ENCODE data around the gene ETDB. TPM values are rescaled to one million over a fixed set of nuclear protein-coding genes. Genes with fewer than 3 reads are reported as not detected.
A peak's percentile ranks its signal among the peaks of the same experiment; 100 is the strongest.
"Not testable (repeated sequence)": the region's sequence is repeated elsewhere in the genome, so short reads cannot be mapped to it uniquely, and the experiment has no call there.

The ETDB gene
- total RNA-seq: not detected

GRCh38 chrX:135120056-135120576 lies at the start of gene ETDB:
Gene ETDB (minus strand): TSS chrX:135120526. CDS start chrX:135119261, 1,265 bp downstream.
- DNase-seq; H3K4me1 Mint-ChIP-seq; CTCF ChIA-PET; H3K4me3 Mint-ChIP-seq; intact Hi-C loops (cut with DNase I, micrococcal nuclease); H3K36me3 Mint-ChIP-seq (ENCODE audit: low read depth); POLR2A ChIA-PET; H3K9me3 Mint-ChIP-seq (ENCODE audit: low read depth); H3K27ac Mint-ChIP-seq; H3K27me3 Mint-ChIP-seq: not testable (repeated sequence)
- ATAC-seq: peak; percentile 61

- H3K4me1 Mint-ChIP-seq; ATAC-seq; H3K4me3 Mint-ChIP-seq; H3K9me3 Mint-ChIP-seq (ENCODE audit: low read depth); POLR2A ChIA-PET; DNase-seq; H3K36me3 Mint-ChIP-seq (ENCODE audit: low read depth); CTCF ChIA-PET; H3K27ac Mint-ChIP-seq; intact Hi-C loops (cut with DNase I, micrococcal nuclease); H3K27me3 Mint-ChIP-seq: not testable (repeated sequence)
Measured at GRCh38 chrX:135169534-135169933, 49.2 kb upstream of the ETDB start.

- Mint-ChIP-seq H3K4me1 (no peaks in the 10 kb centered on the region), H3K27ac (no peak overlapping the region)
- CTCF ChIA-PET: interaction anchor here (0.6 kb wide), 1 partner anchor 11 kb away, joined by 4 read pairs; no protein-coding TSS in a partner anchor
Measured at GRCh38 chrX:135168486-135168885, 48.2 kb upstream of the ETDB start.

GRCh38 chrX:135154688-135155087 lies 34.4 kb upstream of the ETDB start:
- intact Hi-C loops (cut with DNase I, micrococcal nuclease); H3K4me1 Mint-ChIP-seq; DNase-seq; CTCF ChIA-PET; H3K27ac Mint-ChIP-seq; H3K9me3 Mint-ChIP-seq (ENCODE audit: low read depth); ATAC-seq; H3K4me3 Mint-ChIP-seq; POLR2A ChIA-PET; H3K27me3 Mint-ChIP-seq; H3K36me3 Mint-ChIP-seq (ENCODE audit: low read depth): not testable (repeated sequence)

More at GRCh38 chrX:135168486-135168885, 48.2 kb upstream of the ETDB start:
- POLR2A ChIA-PET: no interaction called here
- Mint-ChIP-seq H3K27me3 (peaks cover 5% of the 10 kb centered on the region), H3K36me3 (ENCODE audit: low read depth) (no peaks in the 10 kb centered on the region), H3K9me3 (ENCODE audit: low read depth) (no peaks in the 10 kb centered on the region), H3K4me3 (no peak overlapping the region)
- intact Hi-C loops (cut with DNase I, micrococcal nuclease): no loop called here
- ATAC-seq (no peak), DNase-seq (no peak)

GRCh38 chrX:135126145-135126544 lies 5.8 kb upstream of the ETDB start:
- H3K27me3 Mint-ChIP-seq; intact Hi-C loops (cut with DNase I, micrococcal nuclease); CTCF ChIA-PET; H3K36me3 Mint-ChIP-seq (ENCODE audit: low read depth); ATAC-seq; H3K27ac Mint-ChIP-seq; H3K4me1 Mint-ChIP-seq; H3K9me3 Mint-ChIP-seq (ENCODE audit: low read depth); POLR2A ChIA-PET; H3K4me3 Mint-ChIP-seq; DNase-seq: not testable (repeated sequence)

- intact Hi-C loops (cut with DNase I, micrococcal nuclease); POLR2A ChIA-PET: not testable (repeated sequence)
Measured at GRCh38 chrX:135116064-135116463, 4.3 kb downstream of the ETDB start.

GRCh38 chrX:135114392-135114791 lies 5.9 kb downstream of the ETDB start:
- no peaks in the 10 kb centered on the region for H3K4me1 Mint-ChIP-seq
- ATAC-seq (peak; percentile 74), DNase-seq (no peak)
- H3K4me3 Mint-ChIP-seq: no peak overlapping the region
- H3K27ac Mint-ChIP-seq: no peak overlapping the region
- POLR2A ChIA-PET: no interaction called here
- CTCF ChIA-PET: no interaction called here
- H3K9me3 Mint-ChIP-seq (ENCODE audit: low read depth): no peaks in the 10 kb centered on the region
- no peaks in the 10 kb centered on the region for H3K36me3 Mint-ChIP-seq (ENCODE audit: low read depth)
- intact Hi-C loops (cut with DNase I, micrococcal nuclease): no loop called here
- peaks cover 7% of the 10 kb centered on the region for H3K27me3 Mint-ChIP-seq

More at GRCh38 chrX:135116064-135116463, 4.3 kb downstream of the ETDB start:
- DNase-seq; H3K4me1 Mint-ChIP-seq; H3K9me3 Mint-ChIP-seq (ENCODE audit: low read depth); H3K36me3 Mint-ChIP-seq (ENCODE audit: low read depth); H3K4me3 Mint-ChIP-seq; H3K27me3 Mint-ChIP-seq; H3K27ac Mint-ChIP-seq; CTCF ChIA-PET: not testable (repeated sequence)
- ATAC-seq: peak; percentile 30

- Mint-ChIP-seq H3K9me3 (ENCODE audit: low read depth) (no peaks in the 10 kb centered on the region), H3K27me3 (peaks cover 15% of the 10 kb centered on the region), H3K27ac (no peak overlapping the region), H3K36me3 (ENCODE audit: low read depth) (no peaks in the 10 kb centered on the region), H3K4me3 (no peak overlapping the region), H3K4me1 (no peaks in the 10 kb centered on the region)
- ChIA-PET CTCF (interaction anchor here (0.6 to 1.3 kb wide), 7 partner anchors 9 to 522 kb away, joined by 3 to 6 read pairs (median 3); no protein-coding TSS in a partner anchor), POLR2A (no interaction called here)
- intact Hi-C loops (cut with DNase I, micrococcal nuclease): no loop called here
- no peak for DNase-seq
- ATAC-seq: no peak
Measured at GRCh38 chrX:135112743-135113142, 7.6 kb downstream of the ETDB start.

GRCh38 chrX:135112096-135112729 lies 8.1 kb downstream of the ETDB start:
- ChIA-PET POLR2A (no interaction called here), CTCF (interaction anchor here (0.6 to 1.3 kb wide), 9 partner anchors 9 to 522 kb away, joined by 3 to 6 read pairs (median 3); no protein-coding TSS in a partner anchor)
- Mint-ChIP-seq H3K4me1 (no peaks in the 10 kb centered on the region), H3K27me3 (peaks cover 15% of the 10 kb centered on the region), H3K36me3 (ENCODE audit: low read depth) (no peaks in the 10 kb centered on the region), H3K4me3 (no peak overlapping the region), H3K9me3 (ENCODE audit: low read depth) (no peaks in the 10 kb centered on the region), H3K27ac (no peak overlapping the region)
- peak; percentile 42 for DNase-seq
- peak; percentile 54 for ATAC-seq
- intact Hi-C loops (cut with DNase I, micrococcal nuclease): no loop called here

GRCh38 chrX:135109554-135109953 lies 10.8 kb downstream of the ETDB start:
- ATAC-seq (no peak), DNase-seq (no peak)
- H3K27me3 Mint-ChIP-seq: peaks cover 17% of the 10 kb centered on the region
- intact Hi-C loops (cut with DNase I, micrococcal nuclease): no loop called here
- no peaks in the 10 kb centered on the region for H3K4me1 Mint-ChIP-seq
- POLR2A ChIA-PET: no interaction called here
- no peaks in the 10 kb centered on the region for H3K9me3 Mint-ChIP-seq (ENCODE audit: low read depth)
- H3K27ac Mint-ChIP-seq: no peak overlapping the region
- H3K36me3 Mint-ChIP-seq (ENCODE audit: low read depth): no peaks in the 10 kb centered on the region
- no peak overlapping the region for H3K4me3 Mint-ChIP-seq
- CTCF ChIA-PET: no interaction called here

- ChIA-PET POLR2A (no interaction called here), CTCF (no interaction called here)
- ATAC-seq: no peak
- H3K27me3 Mint-ChIP-seq: peaks cover 6% of the 10 kb centered on the region
- H3K27ac Mint-ChIP-seq: no peak overlapping the region
- peaks cover 8% of the 10 kb centered on the region for H3K4me1 Mint-ChIP-seq
- H3K9me3 Mint-ChIP-seq (ENCODE audit: low read depth): no peaks in the 10 kb centered on the region
- H3K36me3 Mint-ChIP-seq (ENCODE audit: low read depth): no peaks in the 10 kb centered on the region
- intact Hi-C loops (cut with DNase I, micrococcal nuclease): no loop called here
- DNase-seq: no peak
- H3K4me3 Mint-ChIP-seq: peak overlapping the region; percentile 64
Measured at GRCh38 chrX:135099493-135099783, 20.9 kb downstream of the ETDB start.

GRCh38 chrX:135097196-135097744 lies 23.1 kb downstream of the ETDB start:
- H3K4me3 Mint-ChIP-seq; H3K9me3 Mint-ChIP-seq (ENCODE audit: low read depth); H3K27ac Mint-ChIP-seq; CTCF ChIA-PET; H3K36me3 Mint-ChIP-seq (ENCODE audit: low read depth); POLR2A ChIA-PET; H3K4me1 Mint-ChIP-seq; ATAC-seq; DNase-seq; H3K27me3 Mint-ChIP-seq; intact Hi-C loops (cut with DNase I, micrococcal nuclease): not testable (repeated sequence)

Data from activated CD4-positive, alpha-beta T cell treated with anti-CD3 and anti-CD28 coated beads for 36 hours (primary cell).